Left ventricle myocardium inferior (tissue), 1 donor: ENCODE data around the gene CDK6. TPM values are rescaled to one million over a fixed set of nuclear protein-coding genes. Genes with fewer than 3 reads are reported as not detected.

Source experiments
- DNase-seq: peaks from one replicate; pipeline ENCODE4 v3.0.0-alpha.2; 2020
- H3K27ac ChIP-seq: fragments of 200-600 bp; replicated peaks from 2 replicates; pipeline ENCODE4 v1.8.0; 2021
- H3K27me3 ChIP-seq: fragments of 200-600 bp; 2 replicates; pipeline ENCODE4 v1.8.0; 2021; ENCODE audit warnings: low read depth
- H3K36me3 ChIP-seq: fragments of 200-600 bp; 2 replicates; pipeline ENCODE4 v1.8.0; 2021
- H3K4me1 ChIP-seq: fragments of 200-600 bp; 2 replicates; pipeline ENCODE4 v1.8.0; 2021
- H3K4me3 ChIP-seq: fragments of 200-600 bp; 2 replicates; pipeline ENCODE4 v1.8.0; 2021; ENCODE audit warnings: mild to moderate bottlenecking, moderate library complexity
- H3K9me3 ChIP-seq: fragments of 200-600 bp; replicated peaks from 2 replicates; pipeline ENCODE4 v1.8.0; 2021
- intact Hi-C: fragments of 100-400 bp; cut with micrococcal nuclease; formaldehyde crosslinking; loops from one replicate; pipeline ENCODE4 v1.11.0; 2022
- total RNA-seq: library from RNA; stranded (reverse); fragmentation: NEBNext Ultra II Directional; extraction: Animal tissue kit (Norgen Biotek cat#: 25700); gene quantifications from one replicate; pipeline ENCODE4 v1.2.1, GENCODE V29; 2021
- TF ChIP-seq, protein P1 (sequence below): fragments of 200-600 bp; IDR thresholded peaks from 2 replicates; pipeline ENCODE4 v1.8.0; 2021; ENCODE audit warnings: antibody characterized with exemption, mild to moderate bottlenecking, borderline replicate concordance
- donor health status: DM: no; HTN: yes; CAD: no; lungs with severe emphysema.

The CDK6 gene
- total RNA-seq, 1 donor from 2014 or later: 16.5 TPM

DNA sequence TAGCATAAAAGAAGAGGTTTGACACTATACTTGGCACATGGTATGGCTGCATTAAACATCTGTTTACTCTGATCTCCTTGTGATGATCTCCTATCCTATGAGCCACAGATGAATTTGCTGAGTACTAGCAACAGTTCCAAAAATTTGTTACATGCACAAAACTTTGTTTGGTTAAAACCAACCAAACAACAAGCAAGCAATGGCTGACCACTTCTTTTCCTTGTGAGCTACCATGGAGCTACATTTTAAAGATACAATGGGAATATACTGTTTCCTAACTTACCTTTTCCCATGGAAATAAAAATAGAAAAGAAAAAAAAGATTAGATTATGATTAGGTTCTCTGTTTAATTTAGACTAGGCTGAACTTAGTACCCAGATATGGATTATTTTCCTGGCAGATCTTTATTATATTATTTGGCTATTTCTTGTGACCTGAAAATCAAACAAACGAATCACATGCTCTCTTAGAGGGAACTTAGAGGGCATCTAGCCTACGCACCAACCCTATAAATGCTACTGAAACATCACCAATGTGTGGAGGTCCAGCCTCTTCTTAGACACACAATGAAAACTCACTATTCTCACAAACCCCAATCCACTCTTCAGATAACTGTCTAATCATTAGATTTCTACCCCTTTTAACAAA is 166.0 kb downstream of the CDK6 start:
- DNase-seq: no peak
- peaks cover 16% of the 10 kb centered on the region for H3K4me1 ChIP-seq
- H3K27me3 ChIP-seq: no peaks in the 10 kb centered on the region
- intact Hi-C loops: no loop called here
- no peak overlapping the region for H3K4me3 ChIP-seq
- TF ChIP-seq, protein P1, sequence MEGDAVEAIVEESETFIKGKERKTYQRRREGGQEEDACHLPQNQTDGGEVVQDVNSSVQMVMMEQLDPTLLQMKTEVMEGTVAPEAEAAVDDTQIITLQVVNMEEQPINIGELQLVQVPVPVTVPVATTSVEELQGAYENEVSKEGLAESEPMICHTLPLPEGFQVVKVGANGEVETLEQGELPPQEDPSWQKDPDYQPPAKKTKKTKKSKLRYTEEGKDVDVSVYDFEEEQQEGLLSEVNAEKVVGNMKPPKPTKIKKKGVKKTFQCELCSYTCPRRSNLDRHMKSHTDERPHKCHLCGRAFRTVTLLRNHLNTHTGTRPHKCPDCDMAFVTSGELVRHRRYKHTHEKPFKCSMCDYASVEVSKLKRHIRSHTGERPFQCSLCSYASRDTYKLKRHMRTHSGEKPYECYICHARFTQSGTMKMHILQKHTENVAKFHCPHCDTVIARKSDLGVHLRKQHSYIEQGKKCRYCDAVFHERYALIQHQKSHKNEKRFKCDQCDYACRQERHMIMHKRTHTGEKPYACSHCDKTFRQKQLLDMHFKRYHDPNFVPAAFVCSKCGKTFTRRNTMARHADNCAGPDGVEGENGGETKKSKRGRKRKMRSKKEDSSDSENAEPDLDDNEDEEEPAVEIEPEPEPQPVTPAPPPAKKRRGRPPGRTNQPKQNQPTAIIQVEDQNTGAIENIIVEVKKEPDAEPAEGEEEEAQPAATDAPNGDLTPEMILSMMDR: no peak
- no peak overlapping the region for H3K27ac ChIP-seq
- H3K36me3 ChIP-seq: peaks cover 9% of the 10 kb centered on the region
- H3K9me3 ChIP-seq: no peaks in the 10 kb centered on the region

DNA sequence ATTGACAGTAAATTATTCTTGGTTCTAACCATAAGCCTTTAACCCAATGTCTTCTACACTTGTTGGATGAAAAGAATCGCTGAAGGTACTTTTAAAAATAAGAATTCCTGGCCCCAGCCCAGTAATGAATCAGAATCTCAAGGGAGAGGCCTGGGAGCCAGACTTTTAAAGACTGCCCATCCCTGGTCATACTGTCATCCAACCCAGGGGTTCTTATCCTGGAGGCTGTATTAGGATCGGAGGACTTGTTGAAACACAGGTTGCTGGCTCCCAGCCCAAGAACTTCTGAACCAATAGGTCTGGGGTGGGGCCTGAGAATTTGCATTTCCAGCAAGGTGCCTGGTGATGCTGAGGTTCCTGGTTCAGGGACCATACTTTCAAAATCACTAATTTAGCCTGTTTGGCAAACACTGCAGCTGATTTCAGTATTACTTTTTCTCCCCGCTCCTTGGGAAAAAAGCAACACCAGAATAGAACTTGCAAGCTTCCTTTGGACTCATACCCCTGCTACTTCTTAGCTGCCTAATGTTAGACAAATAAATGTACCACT is 166.7 kb downstream of the CDK6 start:
- no peak overlapping the region for H3K4me3 ChIP-seq
- no peak overlapping the region for H3K27ac ChIP-seq
- H3K27me3 ChIP-seq: no peaks in the 10 kb centered on the region
- TF ChIP-seq, protein P1: no peak
- DNase-seq: no peak
- H3K9me3 ChIP-seq: no peaks in the 10 kb centered on the region
- H3K36me3 ChIP-seq: peaks cover 9% of the 10 kb centered on the region
- intact Hi-C loops: no loop called here
- H3K4me1 ChIP-seq: peaks cover 16% of the 10 kb centered on the region

DNA sequence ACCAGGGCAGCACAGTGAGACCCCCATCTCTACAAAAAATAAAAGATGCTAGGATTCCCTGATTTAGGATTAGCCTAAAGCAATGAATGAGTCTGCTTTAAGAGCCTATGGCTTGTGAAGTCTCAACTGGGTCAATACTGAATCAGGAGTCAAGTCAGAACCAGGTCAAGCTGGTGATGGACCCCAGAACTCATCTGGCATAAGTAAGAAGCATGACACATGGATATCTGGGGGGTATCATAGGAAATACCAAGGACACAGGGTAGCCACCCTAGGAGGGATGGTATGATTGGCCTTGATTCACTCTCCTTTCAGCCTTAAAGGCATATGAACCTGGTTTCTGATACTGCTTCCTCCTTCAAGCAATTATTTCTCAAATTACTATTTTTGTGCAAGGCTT is 167.8 kb downstream of the CDK6 start:
- Histone ChIP-seq H3K27ac (no peak overlapping the region), H3K4me1 (peaks cover 16% of the 10 kb centered on the region), H3K9me3 (no peaks in the 10 kb centered on the region), H3K27me3 (no peaks in the 10 kb centered on the region), H3K4me3 (no peak overlapping the region), H3K36me3 (peaks cover 9% of the 10 kb centered on the region)
- intact Hi-C loops: no loop called here
- DNase-seq: no peak
- TF ChIP-seq, protein P1: no peak

DNA sequence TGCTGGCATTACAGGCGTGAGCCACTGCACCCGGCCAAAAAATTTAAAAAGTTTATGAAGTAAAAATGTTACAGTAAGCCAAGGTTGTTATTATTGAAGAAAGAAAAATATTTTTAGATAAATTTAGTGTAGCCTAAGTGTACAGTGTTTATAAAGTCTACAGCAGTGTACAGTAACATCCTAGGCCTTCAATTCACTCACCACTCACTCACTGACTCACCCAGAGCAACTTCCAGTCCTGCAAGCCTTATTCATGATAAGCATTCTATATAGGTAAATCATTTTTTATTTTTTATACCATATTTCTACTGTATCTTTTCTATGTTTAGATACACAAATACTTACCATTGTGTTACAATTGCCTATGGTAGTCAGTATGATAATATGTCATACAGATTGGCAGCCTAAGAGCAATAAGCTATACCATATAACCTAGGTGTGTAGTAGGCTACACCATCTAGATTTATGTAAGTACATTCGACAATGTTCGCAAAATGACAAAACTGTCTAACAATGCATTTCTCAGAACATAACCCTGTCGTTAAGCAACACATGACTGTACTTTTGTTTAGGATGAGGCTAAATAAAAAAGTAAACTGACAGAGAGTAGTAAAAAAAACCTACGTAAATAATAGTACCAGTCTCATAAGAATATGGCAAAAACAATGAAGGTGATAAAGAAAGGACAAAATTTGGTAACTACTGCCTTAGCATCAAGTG is 168.4 kb downstream of the CDK6 start:
- DNase-seq: no peak
- Histone ChIP-seq H3K9me3 (no peaks in the 10 kb centered on the region), H3K27ac (no peak overlapping the region), H3K27me3 (no peaks in the 10 kb centered on the region), H3K4me3 (no peak overlapping the region), H3K4me1 (peaks cover 16% of the 10 kb centered on the region), H3K36me3 (peaks cover 9% of the 10 kb centered on the region)
- intact Hi-C loops: no loop called here
- TF ChIP-seq, protein P1: no peak

DNA sequence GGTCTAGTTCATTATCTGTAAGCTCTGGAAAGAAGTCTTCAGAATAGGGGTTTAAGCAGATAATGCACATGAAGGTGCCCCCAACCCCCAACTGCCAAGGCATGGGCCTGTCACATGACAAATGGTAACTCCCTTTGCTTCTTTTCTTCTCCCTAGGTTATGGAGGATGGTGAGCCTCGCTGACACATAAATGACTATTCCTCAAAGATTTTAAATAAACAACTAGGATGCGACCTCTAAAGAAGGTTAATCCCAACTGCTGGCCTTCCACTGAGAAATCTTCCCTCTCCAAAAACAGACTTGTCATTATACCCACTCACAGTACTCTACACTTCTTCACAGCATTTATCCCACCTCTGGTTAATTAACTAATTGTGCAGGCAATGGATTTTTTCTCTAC is 170.4 kb downstream of the CDK6 start:
- H3K9me3 ChIP-seq: no peaks in the 10 kb centered on the region
- H3K4me1 ChIP-seq: peaks cover 16% of the 10 kb centered on the region
- H3K36me3 ChIP-seq: peaks cover 3% of the 10 kb centered on the region
- H3K4me3 ChIP-seq: no peak overlapping the region
- no peaks in the 10 kb centered on the region for H3K27me3 ChIP-seq
- DNase-seq: no peak
- intact Hi-C loops: no loop called here
- TF ChIP-seq, protein P1: no peak
- H3K27ac ChIP-seq: no peak overlapping the region
